GM21717 (cell line): ENCODE measurements around the gene TOPORS.
"Not testable (repeated sequence)": the region's sequence is repeated elsewhere in the genome, so short reads cannot be mapped to it uniquely, and the experiment has no call there.

Experiments used
- ATAC-seq: cut with Tn5 transposase; IDR thresholded peaks from one replicate; pipeline ENCODE4 v1.9.1; 2021; ENCODE audit warnings: mild to moderate bottlenecking, moderate library complexity; ENCODE audit not compliant: unreplicated experiment

The TOPORS gene

DNA sequence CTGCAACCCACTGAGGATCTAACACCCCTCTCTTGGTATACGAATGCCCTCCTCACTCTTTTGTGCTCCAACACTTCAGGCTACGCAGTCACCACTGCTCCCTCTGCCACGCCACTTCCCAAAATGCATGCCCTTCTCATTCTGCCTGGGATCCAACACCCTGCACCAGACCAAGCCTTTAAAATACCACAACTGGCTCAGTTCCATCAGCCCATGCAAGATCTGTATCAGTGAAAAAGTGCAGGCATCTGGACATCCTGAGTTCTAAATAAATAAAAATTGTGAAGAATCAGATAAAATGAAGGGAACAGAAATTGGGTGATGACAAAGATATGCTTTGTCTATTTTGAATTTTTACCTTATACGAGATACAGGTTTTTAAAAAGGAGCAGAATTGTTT lies 17.9 kb upstream of the TOPORS start:
- ATAC-seq = no peak

DNA sequence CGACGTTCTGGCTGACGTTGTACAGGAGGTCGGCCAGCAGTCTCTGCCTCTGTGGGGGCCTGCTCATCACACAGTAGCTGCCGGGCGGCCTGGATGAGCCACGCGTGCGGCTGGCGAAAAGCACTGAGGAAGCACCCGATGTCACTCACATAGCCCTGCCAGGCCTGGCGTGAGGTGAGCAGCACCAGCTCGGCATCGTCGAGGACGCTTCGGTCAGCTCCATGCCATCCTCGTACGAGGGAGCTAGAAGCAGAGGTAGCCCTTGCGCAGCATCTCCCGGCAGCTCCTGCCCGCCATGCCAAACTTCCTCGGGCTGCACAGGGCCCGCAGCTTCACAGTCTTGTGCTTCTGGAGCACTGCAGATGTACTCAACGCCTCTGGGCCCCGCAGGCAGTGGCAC lies 14.4 kb upstream of the TOPORS start:
- no peak for ATAC-seq

DNA sequence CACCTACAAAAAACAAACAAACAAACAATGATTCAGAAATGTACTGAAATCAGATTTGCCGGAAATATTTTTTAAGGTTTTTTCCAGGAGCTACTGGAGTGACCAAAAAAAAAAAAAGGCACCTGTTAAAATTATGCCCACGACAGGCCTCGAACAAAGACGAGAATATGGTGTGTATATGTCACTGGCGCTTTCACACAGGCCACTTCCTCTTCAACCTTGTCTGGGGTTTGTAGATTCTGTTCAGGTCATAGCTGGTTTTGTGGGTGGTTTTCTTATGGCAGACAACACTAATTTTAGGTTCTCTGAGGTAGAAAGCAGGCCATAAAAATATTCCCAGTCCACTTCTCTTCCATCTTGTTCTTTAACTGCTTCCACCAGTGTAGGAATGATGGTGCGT lies 13.6 kb upstream of the TOPORS start:
- no peak for ATAC-seq

DNA sequence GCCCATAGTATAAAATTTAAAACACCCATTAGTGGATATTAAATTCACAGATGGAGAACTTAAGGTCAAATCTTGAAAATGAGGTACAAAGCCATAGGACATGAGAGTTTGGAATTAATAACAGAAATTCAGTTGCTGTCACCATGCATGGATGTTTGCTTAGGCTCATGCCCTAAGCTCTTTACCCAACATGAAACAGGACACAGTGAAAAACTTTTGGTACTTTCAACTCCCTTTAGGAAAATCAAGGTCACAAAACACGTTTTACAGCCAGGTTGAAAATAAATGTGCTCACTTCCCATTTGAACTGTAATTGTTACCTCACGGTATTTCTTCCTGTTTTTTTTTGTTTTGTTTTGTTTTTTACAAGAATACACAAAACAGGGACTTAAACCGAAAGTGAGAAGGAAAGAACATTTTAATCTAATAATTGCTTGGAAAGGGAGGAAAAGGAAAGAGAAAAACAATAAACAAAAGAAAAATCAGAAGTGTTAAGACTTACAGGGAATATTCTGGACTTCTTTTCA lies 6.1 kb upstream of the TOPORS start:
- no peak for ATAC-seq

DNA sequence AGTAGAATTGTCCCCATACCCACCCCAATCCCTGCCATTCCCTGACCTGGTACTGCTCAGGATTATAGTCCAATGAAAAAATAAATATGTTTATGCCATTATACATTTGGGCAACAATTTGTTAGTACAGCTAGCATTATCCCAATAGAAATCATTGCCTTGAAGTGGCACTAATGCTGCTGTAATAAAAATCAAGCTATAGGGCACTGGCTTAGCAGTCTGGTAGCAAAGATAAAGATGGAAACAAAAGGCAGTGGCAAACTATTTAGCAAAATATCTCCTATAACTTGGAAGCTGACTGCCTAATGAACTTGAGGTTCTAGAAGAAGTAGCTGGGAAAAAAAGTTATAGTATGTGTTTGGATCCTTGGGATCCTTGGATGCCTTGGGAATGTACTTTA lies 2.2 kb upstream of the TOPORS start:
- no peak for ATAC-seq

DNA sequence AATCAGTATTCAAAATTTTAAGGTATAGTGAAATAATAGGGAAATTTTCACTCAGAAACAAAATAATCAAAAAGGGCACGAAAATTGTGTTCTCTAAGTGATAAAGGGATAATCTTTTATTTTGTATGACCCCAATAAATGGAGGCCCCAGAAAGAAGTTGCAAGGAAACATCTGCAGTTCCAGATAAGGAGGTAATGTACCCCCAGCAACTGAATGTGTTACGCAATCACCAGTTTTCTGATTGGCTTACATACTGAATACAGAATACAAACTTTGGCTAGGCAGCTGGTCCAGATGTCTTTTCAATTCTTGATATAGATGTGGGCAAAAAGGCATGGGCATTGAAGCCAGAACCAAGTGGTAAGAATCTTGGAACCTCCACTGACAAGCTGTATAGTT lies 1.7 kb upstream of the TOPORS start:
- ATAC-seq = no peak

DNA sequence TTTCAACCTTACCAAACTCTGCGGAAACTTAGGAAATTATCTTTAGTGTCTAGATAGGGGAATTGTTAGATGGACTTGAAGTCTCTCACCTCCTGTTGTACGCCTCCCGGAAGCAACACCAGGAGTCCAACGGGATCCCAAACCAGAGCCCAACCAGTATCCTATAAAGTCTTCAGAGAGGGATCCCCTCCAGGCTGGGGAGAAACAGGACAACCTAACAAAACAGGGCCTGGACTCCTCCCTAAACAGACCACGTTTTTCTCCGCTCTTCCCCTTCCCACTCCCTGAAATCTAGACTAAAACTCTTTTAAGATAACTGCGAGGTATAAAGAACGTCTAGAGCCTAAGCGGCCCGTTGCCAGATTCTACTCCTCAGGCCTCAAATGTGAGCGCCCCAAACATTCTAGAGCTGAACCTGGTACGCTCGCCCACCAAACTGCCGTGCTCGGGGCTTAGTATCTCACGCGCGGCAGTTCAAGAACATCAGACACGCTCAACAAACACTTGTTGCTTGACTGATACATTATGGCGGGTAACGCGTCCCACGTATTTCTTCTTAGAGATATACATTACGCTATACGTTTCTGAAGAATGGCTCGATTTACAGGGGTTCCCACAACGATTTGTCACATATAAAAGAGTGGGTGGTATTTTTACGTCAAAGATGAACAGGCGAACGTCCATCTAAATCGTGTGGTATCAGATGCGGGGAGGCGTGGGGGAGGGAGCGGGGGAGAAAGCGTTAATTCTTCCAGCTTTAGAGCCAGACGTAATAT lies 922 bp downstream of the TOPORS start:
- ATAC-seq = peak; percentile 8

DNA sequence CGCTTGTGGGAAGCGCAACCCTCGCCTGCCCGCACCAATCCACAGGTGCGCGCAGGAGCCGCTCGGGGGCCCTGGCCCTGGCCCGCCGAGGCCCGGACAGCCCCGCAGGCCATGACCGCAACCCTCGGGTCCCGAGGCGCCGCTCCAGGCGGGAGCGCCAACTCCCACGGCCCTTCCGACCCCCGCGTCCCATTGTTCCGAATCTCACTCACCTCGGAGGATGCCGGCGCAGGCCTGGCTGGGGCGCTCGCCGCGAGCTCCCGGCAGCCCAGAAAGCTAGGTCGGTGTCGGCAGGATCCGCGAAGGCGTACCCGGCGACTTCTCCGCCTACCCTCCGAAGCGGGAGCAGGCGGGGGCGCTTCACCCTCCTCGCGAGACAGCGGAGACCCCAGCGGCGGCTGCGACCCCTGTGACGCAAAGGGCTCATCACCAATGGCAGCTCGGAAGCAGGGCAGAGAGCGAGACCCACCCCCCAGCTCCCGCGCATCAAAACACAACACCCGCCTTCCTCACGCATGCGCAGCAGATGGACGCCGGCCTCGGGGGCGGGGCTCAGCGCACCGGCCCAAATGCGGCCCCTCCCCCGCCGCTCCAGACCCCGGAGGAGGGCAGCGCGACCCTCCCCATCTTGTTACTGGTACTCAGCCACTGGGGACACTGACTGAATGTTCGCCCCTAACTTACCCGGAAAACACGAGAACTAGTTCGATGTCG lies 1.7 kb downstream of the TOPORS start:
- ATAC-seq = peak; percentile 64

DNA sequence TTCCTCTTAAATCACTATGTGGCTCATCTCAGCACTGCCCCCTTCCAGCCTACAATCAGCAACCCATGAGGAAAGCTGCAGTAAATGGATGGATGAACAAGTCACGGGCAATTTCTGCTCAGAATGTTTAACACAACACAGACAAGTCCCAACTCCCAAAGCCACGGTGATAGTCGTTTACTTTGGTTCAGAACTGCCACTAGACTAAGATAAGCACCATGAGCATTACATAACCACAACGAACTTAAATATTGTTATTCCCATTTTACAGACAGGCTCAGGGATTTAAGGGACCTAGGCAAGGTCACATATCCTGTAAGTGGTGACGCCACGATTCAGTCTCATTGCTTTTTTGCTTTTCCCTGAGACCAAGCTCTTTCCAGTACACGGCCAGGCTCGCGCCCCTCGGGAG lies 2.2 kb downstream of the TOPORS start:
- no peak for ATAC-seq

DNA sequence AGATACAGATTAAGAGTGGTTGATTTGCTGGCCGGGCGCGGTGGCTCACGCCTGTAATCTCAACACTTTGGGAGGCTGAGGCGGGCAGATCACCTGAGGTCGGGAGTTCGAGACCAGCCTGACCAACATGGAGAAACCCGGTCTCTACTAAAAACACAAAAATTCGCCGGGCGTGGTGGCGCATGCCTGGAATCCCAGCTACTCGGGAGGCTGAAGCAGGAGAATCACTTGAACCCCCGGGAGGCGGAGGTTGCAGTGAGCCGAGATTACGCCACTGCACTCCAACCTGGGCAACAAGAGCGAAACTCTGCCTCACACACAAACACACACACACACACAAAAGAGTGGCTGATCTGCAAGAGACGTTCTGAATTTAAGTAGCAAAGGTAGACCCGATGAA lies 4.2 kb downstream of the TOPORS start:
- not testable (repeated sequence) for ATAC-seq

DNA sequence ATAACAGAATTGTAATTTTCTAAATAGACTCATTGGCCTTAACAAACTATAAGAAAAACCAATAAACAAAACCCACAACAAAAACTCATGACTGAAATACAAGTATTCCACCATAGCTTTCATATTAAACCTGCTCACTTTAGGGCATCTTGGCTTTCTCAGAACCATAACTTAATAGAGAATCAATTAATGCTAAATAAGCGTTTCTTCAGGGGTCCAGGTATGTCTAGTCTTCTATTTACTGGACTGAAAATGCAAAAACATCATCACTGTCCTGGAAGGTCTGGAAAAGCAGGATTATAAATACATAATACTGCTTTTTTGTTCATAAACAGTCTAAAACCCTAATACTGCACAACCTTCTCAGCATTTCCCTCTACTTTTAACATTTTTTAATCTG lies 6.5 kb downstream of the TOPORS start:
- ATAC-seq = no peak

DNA sequence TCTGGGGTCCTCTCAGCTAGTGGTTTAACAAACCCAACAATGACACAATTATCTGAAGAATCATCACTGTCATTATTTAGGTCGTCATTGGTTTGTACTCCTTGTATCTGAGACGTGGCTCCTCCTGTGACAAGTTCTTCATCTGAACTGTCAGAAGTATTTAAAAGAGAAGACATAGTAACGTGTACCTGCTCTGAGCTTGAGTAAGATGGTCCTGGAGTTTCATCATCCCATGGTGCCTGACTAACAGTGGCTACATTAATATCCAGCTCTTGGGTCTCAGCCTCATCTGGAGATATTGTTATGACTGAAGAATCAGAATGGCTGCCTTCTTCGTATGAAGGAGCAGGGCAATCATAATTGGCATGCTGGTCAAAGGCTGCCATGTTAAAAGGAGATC lies 9.3 kb downstream of the TOPORS start:
- no peak for ATAC-seq

DNA sequence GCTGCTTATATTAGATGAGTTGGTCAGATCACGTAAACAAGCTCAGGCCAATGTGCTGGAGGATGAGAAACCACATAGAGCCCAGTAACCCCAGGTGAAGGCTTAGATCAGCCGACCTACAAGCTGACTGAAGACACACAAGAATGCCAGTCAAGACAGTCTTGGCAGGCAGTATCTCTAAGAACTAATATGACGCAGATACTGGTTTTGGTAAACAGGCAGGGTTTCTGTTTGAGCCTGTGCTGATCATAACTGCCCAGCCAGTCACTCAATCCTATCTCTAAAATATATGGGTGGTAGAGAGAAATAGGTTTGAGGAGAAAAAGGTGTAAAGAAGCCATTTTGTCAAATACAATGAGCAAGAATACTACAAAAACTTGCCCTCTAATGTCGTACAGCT lies 18.6 kb downstream of the TOPORS start:
- ATAC-seq = no peak

DNA sequence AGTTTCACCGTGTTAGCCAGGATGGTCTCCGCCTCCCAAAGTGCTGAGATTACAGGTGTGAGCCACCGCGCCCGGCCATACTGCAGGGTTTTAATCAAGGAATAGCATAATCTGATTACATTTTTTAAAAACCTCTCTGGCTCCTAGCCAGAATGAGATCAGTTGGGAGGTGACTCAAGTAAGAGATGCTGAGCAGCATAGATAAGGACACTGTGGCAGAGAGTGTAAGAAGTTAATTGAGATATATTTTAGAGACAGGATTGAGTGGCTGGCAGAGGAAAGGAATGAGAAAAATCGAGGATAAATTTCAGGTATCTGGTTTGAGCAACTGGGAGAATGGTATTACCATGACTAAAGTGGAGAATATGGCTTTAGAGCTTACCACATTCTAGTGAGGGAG lies 19.1 kb downstream of the TOPORS start:
- no peak for ATAC-seq

DNA sequence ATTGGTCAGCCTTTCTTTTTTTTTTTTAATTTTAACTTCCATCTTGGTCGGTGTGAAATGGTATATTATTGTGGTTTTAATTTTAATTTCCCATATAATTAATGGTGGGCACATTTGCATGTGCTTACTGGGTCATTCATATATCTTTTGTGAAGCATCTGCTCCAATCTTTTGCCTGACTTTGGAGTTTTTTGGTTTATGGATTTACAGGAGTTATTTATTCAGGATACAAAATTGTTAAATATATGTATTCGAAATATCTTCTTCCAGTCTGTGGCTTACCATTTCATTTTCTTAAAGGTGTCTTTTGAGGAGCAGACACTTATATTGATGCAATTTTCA lies 25.7 kb downstream of the TOPORS start:
- ATAC-seq = no peak

DNA sequence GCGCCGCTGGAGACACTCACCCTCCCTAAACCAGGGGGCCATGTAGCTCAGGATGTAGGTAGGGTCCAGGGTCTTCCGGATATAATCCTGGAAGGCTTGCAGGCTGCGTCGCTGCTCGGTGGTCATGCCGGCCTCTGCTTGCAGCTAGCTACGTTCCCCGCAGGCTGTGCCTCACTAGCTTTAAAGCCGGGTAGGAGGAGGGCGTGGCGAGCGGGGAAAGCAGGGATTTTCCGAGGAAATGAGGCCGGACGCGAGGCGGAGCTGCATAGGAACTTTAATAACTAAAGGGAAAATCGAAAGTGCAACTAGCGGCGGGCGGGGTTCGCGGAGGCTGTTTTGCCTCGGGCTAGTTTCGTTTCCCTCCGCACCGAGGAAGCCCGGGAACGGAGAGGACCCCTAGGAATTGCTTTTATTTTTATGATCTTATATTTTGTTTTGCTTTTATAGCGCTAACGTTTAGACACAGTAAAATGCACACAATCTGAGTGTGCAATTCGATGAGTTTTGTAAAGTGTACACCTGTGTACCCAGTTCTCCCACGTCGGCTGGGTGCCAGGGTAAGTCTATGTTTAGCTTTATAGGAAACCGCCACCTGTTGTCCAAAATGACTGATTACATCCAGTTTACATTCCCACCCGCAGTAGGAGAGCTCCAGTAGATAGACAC lies 26.2 kb downstream of the TOPORS start, which contains the start of gene RIGI:
RIGI (minus strand) TSS at position 156 of the 666 bp plus-strand sequence; CDS start at position 126, 30 bp downstream.
- ATAC-seq = peak; percentile 71

DNA sequence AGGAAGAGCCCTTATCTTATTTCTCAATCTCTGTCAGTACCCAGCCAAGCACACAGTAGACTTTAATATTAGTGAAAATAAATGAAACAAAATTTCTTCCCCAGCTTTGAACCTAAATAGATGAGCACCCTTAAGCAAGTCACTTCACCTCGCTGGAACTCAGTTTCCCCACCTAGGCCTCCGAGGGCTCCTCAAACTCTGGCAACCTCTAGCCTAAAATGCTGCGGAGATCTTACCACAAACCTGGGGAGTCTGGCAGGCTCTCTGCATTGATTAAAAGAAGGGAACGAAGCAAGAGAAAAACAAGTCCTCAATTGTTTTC lies 26.7 kb downstream of the TOPORS start:
- no peak for ATAC-seq

DNA sequence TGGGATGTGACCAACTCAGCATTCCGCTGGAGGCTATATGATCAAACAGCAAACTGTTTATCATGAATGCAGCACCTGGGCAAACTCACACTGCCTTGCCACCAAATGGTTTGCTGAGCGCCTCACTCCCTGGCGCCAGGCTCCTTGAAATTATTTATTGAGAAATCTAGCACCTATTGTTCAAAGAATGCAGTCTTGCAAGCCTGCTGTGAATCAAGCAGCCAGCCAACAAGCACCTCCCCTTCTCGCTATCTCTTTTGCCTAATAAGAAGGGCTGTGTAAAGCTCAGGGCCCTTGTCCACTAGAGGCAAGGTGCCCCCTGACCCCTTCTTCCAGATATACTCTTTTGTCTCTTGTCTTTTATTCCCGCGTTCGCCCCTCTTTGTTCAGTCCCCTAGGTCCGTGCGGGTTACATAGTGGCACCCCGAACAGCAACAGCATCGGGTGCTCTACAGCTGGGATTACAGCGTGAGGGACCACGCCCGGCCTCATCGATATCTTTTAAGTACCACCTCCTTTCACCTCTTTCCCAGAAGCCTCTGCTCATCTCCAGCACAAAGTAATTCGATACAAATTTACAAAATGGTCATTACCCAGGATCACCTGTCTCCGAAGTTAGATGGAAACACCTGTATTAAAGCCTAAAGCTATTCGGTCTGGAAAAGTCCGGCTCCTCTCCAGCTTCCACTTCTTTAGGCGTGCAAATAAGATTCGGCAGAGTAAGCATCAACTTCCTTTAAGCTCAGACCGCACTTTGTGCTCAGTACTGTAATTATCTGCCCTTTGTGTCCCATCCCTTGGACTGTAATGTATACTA lies 27.3 kb downstream of the TOPORS start:
- peak; percentile 10 for ATAC-seq

DNA sequence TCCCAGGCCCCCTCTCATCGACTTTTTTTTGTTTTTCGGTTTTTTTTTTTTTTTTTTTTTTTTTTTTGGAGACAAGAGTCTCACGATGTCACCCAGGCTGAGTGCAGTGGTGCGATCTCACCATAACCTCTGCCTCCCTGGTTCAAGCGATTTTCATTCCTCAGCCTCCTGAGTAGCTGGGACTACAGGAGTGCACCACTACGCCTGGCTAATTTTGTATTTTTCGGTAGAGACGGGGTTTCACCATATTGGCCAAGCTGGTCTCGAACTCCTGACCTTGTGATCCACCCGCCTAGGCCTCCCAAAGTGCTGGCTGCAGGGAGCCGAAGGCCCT lies 27.9 kb downstream of the TOPORS start:
- not testable (repeated sequence) for ATAC-seq

DNA sequence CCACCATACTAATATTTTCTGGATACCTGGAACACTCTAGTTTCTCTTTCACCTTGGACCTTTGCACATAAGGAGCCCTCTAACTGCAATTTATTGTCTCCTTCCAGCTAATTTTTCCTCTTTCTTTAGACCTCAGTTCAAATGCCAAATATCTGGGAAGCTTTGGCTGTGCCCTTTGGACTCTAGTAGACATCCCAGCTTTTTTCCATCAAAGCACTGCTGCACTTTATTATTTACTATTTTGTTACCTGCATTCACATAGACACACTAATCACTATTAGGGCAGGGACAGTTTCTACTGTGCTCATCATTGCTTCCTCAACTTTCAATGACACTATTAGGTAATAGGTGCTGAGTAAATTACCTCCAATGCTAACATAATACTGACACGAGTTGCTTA lies 28.5 kb downstream of the TOPORS start:
- ATAC-seq = no peak

DNA sequence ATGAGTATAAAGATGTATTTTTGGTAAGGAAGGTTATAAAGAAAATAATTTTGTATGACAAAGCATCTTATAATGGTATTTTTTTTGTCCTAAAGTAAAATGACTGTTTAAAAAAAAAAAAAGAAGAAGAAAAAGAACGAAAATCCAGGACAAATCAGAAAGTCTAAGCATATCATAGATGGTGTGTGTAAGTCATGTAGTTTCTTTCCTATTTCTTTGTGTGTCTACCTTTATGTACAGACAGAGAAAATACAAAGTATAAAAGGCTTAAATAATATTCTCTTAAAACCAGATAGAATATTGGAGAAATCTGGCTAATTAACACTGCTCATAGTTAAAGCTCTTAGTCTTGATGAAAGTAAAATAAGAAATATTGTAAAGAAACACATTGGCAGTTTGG lies 34.1 kb downstream of the TOPORS start:
- no peak for ATAC-seq
